Endothelial cell (in vitro differentiated cells): ENCODE results near the gene USP34. TPM values are rescaled to one million over a fixed set of nuclear protein-coding genes. Genes with fewer than 3 reads are reported as not detected.

ENCODE experiments used
- DNase-seq: peaks from one replicate; pipeline ENCODE4 v3.0.0; 2021; ENCODE audit warnings: low spot score
- H3K27ac Mint-ChIP-seq: one replicate; pipeline ENCODE4 v1.8.0; 2021; ENCODE audit warnings: mixed read lengths, inconsistent platforms; ENCODE audit not compliant: unreplicated experiment
- H3K27me3 Mint-ChIP-seq: one replicate; pipeline ENCODE4 v1.8.0; 2021; ENCODE audit warnings: mild to moderate bottlenecking, moderate library complexity, mixed read lengths, inconsistent platforms; ENCODE audit not compliant: unreplicated experiment
- H3K36me3 Mint-ChIP-seq: one replicate; pipeline ENCODE4 v1.8.0; 2021; ENCODE audit warnings: mild to moderate bottlenecking, low read depth, mixed read lengths, inconsistent platforms; ENCODE audit not compliant: unreplicated experiment
- H3K4me1 Mint-ChIP-seq: one replicate; pipeline ENCODE4 v1.8.0; 2021; ENCODE audit warnings: mild to moderate bottlenecking, mixed read lengths, inconsistent platforms; ENCODE audit not compliant: unreplicated experiment
- H3K4me3 Mint-ChIP-seq: one replicate; pipeline ENCODE4 v1.8.0; 2021; ENCODE audit warnings: mild to moderate bottlenecking, mixed read lengths, inconsistent platforms; ENCODE audit not compliant: unreplicated experiment
- H3K9me3 Mint-ChIP-seq: one replicate; pipeline ENCODE4 v1.8.0; 2021; ENCODE audit warnings: mixed read lengths, inconsistent platforms; ENCODE audit not compliant: unreplicated experiment
- total RNA-seq: library from RNA; stranded (reverse); fragmentation: NEBNext Ultra II Directional; extraction: Animal tissue kit (Norgen Biotek cat#: 25700); gene quantifications from one replicate; pipeline ENCODE4 v1.2.1, GENCODE V29; 2021; ENCODE audit not compliant: unreplicated experiment
- TF ChIP-seq, protein P1 (sequence below): fragments of 200-600 bp; sonication (generic); IDR thresholded peaks from one replicate; pipeline ENCODE4 v1.5.0; 2021; ENCODE audit warnings: antibody characterized with exemption; ENCODE audit not compliant: unreplicated experiment

USP34 gene
- total RNA-seq, 1 donor from 2014 or later, result 97.4 TPM

DNA sequence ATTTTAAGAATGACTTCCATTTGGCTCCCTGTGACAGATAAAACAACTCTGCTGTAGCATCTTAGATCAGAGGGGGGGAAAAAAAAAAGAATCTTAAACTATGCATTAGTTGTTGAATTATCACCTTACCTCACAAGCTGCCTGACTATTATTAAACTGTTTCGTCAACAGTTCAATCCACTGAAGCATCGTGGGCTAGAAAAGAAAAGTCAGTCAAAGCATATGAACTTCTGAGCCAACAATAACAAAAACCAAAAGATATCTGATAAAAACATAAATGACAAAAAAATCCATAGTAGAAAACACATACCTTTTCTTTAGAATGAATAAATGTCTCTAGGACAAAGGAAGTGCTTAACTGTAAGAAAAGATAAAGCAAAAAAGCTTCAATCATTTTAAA is 235.2 kb downstream of the USP34 start:
- no peak overlapping the region for H3K4me3 Mint-ChIP-seq
- no peak for DNase-seq
- no peaks in the 10 kb centered on the region for H3K9me3 Mint-ChIP-seq
- TF ChIP-seq, protein P1, sequence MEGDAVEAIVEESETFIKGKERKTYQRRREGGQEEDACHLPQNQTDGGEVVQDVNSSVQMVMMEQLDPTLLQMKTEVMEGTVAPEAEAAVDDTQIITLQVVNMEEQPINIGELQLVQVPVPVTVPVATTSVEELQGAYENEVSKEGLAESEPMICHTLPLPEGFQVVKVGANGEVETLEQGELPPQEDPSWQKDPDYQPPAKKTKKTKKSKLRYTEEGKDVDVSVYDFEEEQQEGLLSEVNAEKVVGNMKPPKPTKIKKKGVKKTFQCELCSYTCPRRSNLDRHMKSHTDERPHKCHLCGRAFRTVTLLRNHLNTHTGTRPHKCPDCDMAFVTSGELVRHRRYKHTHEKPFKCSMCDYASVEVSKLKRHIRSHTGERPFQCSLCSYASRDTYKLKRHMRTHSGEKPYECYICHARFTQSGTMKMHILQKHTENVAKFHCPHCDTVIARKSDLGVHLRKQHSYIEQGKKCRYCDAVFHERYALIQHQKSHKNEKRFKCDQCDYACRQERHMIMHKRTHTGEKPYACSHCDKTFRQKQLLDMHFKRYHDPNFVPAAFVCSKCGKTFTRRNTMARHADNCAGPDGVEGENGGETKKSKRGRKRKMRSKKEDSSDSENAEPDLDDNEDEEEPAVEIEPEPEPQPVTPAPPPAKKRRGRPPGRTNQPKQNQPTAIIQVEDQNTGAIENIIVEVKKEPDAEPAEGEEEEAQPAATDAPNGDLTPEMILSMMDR, result no peak
- peaks cover 1% of the 10 kb centered on the region for H3K27me3 Mint-ChIP-seq
- H3K36me3 Mint-ChIP-seq, result peaks cover 26% of the 10 kb centered on the region
- no peak overlapping the region for H3K27ac Mint-ChIP-seq
- peaks cover 7% of the 10 kb centered on the region for H3K4me1 Mint-ChIP-seq

DNA sequence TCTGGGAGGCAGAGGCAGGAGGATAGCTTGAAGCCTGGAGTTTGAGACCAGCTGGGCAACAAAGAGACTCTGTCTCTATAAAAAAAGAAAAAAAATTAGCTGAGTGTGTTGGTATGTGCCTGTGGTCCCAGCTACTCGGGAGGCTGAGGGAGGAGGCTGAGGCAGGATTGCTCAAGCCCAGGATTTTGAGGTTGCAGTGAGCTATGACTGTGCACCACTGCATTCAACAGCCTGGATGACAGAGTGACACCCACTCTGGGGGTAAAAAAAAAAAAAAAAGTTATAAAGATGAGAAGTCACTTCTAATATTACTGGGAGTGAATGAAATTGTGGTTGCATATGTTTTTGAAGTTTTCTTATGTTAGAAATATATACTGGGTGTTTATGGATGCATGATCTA is 237.3 kb downstream of the USP34 start:
- Mint-ChIP-seq H3K27ac (no peak overlapping the region), H3K4me1 (peaks cover 3% of the 10 kb centered on the region), H3K9me3 (no peaks in the 10 kb centered on the region), H3K36me3 (peaks cover 26% of the 10 kb centered on the region), H3K27me3 (peaks cover 1% of the 10 kb centered on the region), H3K4me3 (no peak overlapping the region)
- DNase-seq, result no peak
- TF ChIP-seq, protein P1, result no peak

DNA sequence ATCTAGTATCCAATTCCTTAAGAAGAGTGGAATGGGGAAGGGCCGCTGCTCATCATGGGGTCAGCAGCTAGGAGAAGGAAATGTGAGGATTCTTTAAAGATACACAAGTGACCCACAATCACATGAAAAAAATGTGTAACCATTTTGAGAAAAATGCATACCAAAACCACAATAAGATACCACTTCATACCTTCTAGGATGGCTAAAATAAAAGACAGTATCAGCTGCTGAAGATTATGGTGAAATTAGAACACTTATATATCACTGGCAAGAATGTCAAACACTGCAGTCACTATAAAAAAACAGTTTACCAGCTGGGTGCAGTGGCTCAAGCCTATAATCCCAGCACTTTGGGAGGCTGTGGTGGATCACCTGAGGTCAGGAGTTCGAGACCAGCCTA is 241.0 kb downstream of the USP34 start:
- no peaks in the 10 kb centered on the region for H3K9me3 Mint-ChIP-seq
- H3K4me3 Mint-ChIP-seq, result no peak overlapping the region
- peaks cover 33% of the 10 kb centered on the region for H3K36me3 Mint-ChIP-seq
- H3K27ac Mint-ChIP-seq, result no peak overlapping the region
- H3K27me3 Mint-ChIP-seq, result no peaks in the 10 kb centered on the region
- TF ChIP-seq, protein P1, result no peak
- no peaks in the 10 kb centered on the region for H3K4me1 Mint-ChIP-seq
- no peak for DNase-seq

DNA sequence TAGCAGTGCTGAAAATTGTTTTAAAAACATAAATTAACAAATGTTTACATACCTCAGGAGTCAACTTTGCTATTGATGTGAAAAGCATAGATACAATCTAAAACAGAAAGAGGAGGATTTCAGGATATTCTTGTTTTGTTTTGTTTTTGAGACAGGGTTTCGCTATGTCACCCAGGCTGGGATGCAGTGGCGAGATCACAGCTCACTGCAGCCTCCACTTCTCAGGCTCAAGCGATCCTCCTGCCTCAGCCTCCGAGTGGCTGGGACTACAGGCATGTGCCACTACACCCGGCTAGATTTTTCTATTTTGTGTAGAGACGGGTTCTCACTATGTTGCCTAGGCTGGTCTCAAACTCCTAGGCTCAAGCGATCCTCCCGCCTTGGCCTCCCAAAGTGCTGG is 248.3 kb downstream of the USP34 start:
- TF ChIP-seq, protein P1, result no peak
- peaks cover 20% of the 10 kb centered on the region for H3K36me3 Mint-ChIP-seq
- no peaks in the 10 kb centered on the region for H3K4me1 Mint-ChIP-seq
- no peaks in the 10 kb centered on the region for H3K9me3 Mint-ChIP-seq
- no peak overlapping the region for H3K27ac Mint-ChIP-seq
- H3K27me3 Mint-ChIP-seq, result no peaks in the 10 kb centered on the region
- no peak overlapping the region for H3K4me3 Mint-ChIP-seq
- DNase-seq, result no peak

DNA sequence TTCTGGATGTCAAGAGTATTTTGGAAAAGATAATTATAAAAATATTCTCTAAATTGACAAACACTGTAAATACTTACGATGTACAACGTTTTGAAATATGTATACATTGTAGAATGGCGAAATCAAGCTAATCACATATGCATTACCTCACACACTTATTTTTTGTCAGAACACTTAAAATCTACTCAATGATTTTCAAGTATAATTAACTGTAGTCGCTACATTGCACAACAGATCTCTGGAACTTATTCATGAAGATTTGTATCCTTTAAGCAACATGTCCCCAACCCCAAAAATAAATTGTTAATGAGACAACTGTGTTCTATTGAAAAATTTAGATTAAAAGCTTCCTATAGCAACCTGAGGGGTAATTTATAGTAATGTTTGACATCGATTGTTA is 249.1 kb downstream of the USP34 start:
- Mint-ChIP-seq H3K9me3 (no peaks in the 10 kb centered on the region), H3K36me3 (peaks cover 16% of the 10 kb centered on the region), H3K27me3 (no peaks in the 10 kb centered on the region), H3K4me3 (no peak overlapping the region), H3K27ac (no peak overlapping the region), H3K4me1 (no peaks in the 10 kb centered on the region)
- TF ChIP-seq, protein P1, result no peak
- no peak for DNase-seq
